HG03378 (cell line): ENCODE results near the gene RNASE13.
A peak's percentile ranks its signal among the peaks of the same experiment; 100 is the strongest.

ENCODE experiments used
- ATAC-seq: cut with Tn5 transposase; IDR thresholded peaks from one replicate; pipeline ENCODE4 v1.9.1; 2021; ENCODE audit warnings: mild to moderate bottlenecking, moderate library complexity; ENCODE audit not compliant: unreplicated experiment

Gene RNASE13, protein sequence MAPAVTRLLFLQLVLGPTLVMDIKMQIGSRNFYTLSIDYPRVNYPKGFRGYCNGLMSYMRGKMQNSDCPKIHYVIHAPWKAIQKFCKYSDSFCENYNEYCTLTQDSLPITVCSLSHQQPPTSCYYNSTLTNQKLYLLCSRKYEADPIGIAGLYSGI

DNA sequence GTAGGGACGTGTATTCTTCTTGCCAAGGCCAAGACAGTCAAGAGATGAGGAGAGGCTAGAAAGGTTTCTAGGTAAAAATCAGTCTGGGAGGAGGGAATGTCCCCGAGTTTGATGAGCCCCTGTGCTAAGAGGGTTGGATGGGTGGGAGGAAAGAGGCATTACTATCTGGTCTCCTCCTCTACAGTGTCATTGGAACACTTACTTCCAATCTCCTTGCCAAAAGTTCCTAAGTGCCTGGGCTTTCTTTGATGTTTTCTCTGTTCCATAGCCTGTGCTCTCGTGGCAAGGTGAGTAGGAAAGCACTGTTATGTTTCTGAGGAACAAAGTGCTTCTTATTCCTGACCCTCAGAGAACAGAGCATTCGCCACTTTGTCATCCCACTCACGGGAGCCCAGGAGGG is at the start of gene RNASE13:
Gene RNASE13, minus strand, starts transcription at position 101 of the 400 bp plus-strand sequence. CDS start 519 bp downstream, outside the sequence.
- ATAC-seq = no peak

DNA sequence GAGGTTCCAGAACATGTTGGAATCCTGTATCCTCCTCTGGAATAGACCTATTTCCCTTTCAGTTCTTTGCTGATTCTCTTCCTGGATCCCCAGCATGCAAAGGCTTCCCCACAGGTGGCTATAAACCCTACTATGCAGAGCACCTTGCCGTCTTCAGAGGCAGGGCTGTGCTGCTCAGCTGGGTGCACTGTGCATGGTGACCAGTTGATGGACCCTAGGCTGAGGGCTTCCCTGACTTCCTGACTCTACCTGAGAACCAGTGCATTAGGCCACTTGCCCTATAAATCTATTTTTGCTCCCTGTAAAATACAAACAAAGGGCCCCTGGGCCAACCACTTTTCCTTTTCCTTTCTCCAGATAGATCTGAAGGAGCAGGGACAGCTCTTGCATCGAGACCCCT is 49.8 kb upstream of the RNASE13 start:
- ATAC-seq = no peak

DNA sequence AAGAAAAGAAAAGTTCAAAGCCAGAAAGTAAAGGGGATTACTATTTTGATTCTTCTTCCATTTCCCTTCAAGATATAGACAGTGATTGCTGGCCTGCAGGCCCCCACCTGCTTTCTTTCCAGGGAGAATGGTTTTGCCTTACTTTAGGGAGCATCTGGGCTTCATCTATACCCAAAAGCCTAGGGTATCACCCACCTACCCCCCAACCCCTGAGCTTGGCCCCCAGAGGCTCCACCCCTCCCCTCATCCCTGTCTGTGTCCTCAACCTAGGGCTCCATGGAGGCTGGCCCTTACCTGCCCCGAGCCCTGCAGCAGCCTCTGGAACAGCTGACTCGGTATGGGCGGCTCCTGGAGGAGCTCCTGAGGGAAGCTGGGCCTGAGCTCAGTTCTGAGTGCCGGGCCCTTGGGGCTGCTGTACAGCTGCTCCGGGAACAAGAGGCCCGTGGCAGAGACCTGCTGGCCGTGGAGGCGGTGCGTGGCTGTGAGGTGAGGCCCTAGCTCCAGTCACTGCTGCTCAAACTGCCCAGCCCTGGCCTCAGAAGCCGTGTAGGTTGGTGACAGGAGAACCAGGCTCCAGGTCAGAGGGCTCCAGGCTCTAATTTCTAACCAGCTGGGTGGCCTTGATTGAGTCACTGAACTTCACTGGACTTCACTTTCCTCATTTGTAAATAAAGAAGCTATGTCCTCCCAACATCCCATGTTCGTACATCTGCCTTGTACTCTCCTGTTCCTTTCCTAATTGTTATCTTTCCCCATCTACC is 49.1 kb upstream of the RNASE13 start:
- no peak for ATAC-seq

DNA sequence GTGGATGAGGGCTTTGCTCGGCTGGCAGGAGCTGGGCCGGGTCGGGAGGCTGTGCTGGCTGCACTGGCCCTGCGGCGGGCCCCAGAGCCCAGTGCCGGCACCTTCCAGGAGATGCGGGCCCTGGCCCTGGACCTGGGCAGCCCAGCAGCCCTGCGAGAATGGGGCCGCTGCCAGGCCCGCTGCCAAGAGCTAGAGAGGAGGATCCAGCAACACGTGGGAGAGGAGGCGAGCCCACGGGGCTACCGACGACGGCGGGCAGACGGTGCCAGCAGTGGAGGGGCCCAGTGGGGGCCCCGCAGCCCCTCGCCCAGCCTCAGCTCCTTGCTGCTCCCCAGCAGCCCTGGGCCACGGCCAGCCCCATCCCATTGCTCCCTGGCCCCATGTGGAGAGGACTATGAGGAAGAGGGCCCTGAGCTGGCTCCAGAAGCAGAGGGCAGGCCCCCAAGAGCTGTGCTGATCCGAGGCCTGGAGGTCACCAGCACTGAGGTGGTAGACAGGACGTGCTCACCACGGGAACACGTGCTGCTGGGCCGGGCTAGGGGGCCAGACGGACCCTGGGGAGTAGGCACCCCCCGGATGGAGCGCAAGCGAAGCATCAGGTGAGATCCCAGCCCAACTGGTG is 47.0 kb upstream of the RNASE13 start:
- no peak for ATAC-seq

DNA sequence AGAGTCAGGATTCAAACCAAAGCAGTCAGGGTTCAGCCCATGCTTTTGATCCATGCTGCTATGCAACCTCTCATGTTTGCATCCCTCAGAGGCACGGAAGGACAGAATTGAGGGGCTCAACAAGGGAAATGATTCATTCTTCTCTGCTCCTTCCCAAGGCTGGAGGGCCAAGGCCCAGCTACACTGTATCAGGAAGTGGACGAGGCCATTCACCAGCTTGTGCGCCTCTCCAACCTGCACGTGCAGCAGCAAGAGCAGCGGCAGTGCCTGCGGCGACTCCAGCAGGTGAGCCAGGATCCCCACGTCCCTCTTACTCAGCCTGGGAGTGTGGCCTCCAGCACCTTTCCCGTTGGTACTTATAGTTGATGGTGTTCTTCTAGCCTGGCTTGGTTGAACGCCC is 44.1 kb upstream of the RNASE13 start:
- ATAC-seq = no peak

DNA sequence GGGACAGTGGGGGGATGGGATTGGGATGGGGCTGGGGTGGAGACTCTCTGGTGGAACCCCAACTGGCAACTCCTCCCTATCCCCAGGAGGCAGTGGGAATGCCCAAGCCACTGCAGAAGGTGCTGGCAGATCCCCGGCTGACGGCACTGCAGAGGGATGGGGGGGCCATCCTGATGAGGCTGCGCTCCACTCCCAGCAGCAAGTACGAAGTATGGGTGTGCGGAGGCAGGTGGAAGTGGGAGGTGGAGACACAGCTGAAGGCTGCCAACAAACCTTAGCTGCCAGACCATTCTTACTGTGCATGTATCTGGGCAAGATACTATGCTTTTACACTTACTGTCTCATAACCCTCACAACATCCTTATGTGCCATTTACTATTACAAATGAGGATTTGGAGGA is 43.7 kb upstream of the RNASE13 start:
- no peak for ATAC-seq

DNA sequence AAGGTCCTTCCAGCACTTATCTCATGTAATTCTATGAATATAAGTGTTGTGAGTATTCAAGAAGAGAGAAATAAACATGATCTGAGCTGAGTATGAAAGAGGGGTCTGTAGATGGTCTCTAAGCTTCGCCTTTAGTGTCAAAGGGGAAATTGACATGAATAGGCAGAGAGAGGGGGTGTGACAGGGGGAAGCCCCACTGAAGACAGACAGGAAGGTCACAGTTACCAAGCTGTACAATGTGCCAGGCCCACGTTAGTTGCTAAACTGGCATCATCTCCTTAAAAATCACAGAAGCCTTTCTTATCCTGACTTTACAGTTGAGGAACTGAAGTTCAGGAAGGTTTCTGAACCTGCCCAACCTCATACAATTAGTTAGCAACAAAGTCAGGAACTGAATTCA is 43.1 kb upstream of the RNASE13 start:
- ATAC-seq = no peak

DNA sequence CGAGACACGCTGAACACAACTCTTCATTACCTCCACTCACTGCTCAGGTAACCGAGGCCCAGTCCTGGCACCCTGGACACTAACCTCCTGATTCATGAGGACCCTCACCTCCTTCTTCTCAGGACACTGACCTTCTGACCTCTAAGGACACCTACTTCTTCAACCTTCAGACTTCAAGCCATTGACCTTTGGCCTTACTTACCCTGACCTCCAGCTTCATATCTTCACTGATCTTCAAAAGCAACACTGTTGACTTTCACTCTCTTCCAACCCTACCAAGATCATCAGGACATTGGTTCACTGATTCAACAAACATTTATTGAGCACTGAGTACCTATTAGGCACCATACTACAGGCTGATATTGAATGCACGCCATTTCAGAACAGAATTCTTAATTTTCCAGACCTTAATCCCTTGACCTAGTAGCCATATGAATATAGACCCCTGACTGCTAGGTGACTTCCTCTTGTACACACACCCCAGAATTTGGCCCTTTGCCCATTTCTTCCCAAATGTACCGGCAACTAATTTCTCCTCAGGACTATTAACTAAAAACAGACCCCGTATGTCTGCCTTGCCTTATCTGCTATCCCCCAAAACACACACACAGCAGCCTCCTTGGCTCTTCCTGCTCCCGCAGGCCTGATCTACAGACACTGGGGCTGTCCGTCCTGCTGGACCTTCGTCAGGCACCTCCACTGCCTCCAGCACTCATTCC is 41.3 kb upstream of the RNASE13 start:
- ATAC-seq = no peak

DNA sequence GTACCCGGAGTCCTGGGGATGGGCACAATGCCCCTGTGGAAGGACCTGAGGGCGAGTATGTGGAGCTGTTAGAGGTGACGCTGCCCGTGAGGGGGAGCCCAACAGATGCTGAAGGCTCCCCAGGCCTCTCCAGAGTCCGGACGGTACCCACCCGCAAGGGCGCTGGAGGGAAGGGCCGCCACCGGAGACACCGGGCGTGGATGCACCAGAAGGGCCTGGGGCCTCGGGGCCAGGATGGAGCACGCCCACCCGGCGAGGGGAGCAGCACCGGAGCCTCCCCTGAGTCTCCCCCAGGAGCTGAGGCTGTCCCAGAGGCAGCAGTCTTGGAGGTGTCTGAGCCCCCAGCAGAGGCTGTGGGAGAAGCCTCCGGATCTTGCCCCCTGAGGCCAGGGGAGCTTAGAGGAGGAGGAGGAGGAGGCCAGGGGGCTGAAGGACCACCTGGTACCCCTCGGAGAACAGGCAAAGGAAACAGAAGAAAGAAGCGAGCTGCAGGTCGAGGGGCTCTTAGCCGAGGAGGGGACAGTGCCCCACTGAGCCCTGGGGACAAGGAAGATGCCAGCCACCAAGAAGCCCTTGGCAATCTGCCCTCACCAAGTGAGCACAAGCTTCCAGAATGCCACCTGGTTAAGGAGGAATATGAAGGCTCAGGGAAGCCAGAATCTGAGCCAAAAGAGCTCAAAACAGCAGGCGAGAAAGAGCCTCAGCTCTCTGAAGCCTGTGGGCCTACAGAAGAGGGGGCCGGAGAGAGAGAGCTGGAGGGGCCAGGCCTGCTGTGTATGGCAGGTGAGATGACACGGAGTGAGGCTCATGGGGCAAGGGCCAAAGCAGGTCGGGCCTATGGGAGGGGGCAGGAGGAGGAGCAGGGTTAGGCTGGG is 40.0 kb upstream of the RNASE13 start:
- no peak for ATAC-seq

DNA sequence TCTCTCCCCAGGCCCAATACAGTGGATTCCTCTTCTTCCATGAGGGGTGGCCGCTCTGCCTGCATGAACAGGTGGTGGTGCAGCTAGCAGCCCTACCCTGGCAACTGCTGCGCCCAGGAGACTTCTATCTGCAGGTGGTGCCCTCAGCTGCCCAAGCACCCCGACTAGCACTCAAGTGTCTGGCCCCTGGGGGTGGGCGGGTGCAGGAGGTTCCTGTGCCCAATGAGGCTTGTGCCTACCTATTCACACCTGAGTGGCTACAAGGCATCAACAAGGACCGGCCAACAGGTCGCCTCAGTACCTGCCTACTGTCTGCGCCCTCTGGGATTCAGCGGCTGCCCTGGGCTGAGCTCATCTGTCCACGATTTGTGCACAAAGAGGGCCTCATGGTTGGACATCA is 39.3 kb upstream of the RNASE13 start:
- no peak for ATAC-seq

DNA sequence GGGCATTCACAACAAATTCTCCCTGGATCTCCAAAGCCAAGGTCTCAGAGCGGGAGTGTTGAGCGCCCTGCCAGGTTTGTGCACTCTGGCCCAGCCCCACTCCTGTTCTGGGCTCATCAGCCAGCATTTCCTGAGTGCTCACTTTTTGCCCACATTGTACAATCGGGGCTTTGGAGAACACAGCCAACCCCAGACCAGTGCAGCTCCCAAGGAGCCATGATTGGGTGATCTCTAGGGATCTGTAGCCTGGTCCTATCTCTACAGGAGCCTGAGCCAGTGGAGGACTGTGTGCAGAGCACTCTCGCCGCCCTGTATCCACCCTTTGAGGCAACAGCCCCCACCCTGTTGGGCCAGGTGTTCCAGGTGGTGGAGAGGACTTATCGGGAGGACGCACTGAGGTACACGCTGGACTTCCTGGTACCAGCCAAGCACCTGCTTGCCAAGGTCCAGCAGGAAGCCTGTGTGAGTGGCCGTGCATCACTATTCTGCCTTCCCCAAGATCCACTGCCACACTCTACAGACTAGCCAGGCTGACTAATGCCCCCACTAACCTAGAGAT is 38.3 kb upstream of the RNASE13 start:
- ATAC-seq = no peak

DNA sequence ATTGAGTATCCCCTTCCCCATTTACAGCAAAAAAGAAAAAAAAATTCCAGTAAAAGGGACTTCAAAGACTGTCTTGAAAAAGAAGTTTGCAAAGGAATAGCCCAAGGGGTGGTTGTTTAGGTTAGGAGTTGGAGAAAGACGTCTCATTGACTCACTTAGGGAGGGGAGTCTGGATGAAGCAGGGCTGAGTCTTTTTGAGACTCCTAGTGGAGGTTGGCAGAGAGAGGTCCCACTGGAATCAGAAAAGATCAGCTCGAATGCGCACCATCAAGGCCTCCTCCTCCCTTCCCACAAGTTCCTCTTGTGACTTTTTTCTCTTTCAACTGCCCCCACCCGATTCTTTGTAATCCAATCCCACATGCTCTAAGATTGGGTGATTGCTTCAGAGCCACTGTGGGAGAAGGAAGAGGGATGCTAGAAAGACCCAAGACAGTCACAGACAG is 37.4 kb upstream of the RNASE13 start:
- no peak for ATAC-seq

DNA sequence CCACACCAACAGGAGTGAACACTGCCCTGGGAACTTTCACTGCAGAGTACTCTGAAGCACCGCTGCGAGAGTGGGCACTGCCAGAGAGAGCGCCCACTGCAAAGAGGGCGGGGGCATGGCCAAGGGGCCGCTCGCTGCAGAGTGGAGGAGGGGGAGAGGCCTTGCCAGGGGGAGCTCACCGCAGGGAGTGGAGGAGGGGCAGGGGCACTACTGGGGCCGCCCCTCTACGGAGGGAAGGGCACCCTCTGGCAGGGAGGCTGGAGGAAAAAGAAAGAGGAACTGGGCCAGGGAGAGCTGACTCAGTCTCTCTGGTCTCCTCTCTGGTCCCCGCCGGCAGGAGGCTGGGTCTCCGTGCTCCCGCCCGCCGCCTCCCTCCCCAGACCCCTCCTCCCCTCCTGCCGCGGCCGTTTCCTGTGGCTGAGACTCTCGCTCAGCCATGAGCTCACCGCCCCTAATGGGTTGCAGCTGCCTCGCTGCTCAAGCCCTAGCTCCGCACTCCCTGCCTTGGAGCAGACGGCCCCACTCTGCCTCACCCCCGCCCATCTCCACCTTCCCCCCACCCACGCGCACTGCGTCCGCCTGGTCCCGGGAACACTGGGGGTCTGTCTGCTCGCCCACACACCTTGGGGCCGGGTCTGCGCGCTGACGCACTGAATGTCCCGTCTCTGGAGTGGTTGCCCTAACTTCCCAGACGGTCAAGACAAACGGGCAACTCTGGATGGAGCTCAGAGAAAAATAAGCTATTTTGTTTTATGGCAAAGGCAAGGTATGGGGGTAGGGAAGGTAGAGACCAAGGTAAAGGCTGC is 36.8 kb upstream of the RNASE13 start:
- peak; percentile 73 for ATAC-seq

DNA sequence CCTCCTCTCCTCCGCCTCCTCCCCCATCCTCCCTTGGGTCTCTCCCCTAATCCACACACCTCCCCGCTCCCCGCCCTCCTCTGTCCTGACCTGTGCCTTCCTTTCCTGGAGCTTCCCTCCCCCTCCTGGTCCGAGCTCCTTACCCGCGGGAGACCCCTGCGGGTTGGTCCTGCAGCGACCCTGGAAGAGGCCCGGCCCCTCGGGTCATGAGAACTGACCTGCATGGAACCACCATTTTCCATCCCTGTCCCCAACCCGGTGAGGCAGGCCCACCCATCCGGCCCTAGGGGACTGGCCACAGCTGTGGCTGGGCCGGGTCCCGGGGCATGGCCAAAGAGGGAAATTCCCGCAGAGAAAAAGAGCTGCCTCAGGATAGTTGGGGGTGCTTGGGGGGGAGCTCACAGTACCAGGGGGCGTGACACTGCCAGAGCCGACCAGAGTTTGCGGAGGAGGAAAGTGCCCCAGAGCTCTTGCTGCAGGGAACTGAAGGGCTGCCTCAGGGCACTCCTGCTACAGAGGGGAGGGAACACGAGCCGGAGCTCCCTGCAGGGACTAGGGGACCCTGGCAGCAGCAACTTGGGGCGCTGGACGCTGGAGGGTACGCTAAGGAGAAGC is 36.1 kb upstream of the RNASE13 start:
- peak; percentile 16 for ATAC-seq

DNA sequence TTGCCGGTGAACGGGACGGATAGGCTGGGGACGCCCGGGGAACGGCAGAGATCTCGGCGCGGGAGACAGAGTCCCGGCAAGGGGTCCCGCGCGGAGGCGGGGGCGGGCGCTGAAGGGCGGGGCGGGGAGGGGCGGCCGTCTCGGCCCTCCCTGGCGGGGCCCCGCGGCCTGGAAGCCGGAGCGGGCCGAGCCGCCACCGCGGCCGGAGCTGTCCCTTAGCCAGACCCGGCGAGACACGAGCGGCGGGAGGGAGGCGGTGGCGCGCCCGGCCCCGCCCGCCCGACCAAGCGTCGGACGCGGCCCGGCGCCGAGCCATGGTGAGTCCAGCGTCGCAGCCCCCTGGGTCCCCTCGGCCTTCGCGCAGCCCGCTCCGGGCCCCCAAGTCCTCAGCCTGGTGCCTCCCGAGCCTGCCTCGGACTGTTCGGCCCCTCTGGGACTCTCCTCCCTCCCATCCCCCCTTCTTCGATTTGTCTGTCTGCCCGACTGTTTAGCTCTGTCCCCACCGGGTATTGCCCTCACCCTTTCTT is 35.5 kb upstream of the RNASE13 start, which contains the start of gene ARHGEF40:
Gene ARHGEF40, plus strand, starts transcription at position 222 of the 527 bp plus-strand sequence. Its CDS starts 93 bp downstream, at position 315.
- no peak for ATAC-seq

DNA sequence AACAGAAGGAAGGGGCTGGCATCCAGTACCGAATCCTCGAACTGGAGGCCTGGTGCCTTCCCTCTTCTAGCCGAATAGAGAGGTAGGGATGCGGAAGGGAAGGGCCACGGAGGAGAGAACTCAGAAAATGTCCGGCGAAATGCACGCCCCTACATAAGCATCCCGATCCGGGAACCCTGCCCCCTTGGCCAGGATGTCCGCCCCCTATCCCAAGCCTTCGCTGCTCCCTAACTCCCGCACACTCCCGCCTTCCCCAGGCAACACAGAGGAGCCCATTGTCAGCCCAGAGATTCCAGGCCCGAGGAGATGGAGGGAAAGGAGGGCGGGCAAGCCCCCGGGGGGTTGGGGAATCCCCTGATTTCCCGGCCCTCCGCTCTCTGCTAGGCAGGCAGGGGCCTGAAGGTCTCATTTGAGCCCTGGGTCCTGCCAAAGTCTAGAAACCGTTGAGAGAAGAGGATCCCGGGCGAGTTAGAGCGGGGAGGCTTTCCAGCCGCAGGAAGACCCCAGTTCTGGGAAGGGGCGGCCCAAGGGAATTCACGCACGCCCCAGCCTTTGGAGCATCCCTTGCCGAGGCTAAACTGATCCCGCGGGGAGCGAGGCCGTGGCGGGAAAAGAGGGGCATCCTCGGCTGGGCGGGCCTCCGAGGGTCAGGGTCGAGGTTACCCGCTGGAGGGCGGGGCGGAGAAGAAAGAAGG is 34.9 kb upstream of the RNASE13 start:
- ATAC-seq = no peak

DNA sequence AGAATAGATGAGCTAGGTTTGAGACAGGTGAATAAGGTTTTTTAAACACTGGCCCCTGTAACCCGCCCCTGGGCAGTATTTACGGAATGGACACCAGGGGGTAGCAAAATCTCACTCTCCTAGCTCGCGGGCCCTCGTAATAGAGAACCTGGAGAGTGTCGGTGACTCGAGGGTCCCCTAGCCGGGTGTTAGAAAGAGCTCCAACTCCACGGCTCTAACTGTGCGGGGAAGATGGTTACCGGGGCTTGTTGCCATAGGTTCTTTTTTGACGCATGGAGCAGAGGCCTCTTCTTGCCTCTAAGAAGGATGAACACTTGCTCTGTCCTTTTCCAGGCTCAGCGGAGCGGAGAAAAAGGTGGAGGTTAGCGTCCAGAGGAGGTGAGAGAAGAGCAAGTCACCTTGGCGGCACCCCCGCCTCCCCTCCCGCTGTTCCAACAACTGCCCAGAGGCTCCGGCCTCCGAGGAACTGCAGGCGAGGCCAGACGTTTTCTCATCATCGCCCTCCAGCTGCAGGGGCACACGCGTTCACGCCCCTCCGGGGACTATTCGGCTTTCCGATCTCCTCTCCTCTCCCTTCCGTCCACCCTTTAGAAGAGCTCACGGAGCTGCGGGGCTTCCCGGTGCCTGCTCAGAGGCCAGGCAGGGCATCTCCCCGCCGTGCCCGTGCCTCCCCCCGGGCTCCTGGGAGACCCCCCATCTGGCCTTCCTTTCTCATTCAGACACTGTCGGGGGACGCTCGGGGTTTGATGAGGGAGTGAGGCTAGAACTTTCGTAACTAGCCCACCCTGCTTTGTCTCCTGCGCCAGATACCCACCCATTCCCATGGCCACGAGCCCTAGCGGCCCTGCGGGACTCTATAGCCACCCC is 34.1 kb upstream of the RNASE13 start:
- ATAC-seq = no peak
